IMR-90 (cell line): ENCODE data around the gene SYDE2.

Experiments
- BHLHE40 ChIP-seq: fragments of 150-350 bp; IDR thresholded peaks from 2 replicates; pipeline ENCODE4 v1.6.1; 2016; ENCODE audit warnings: mild to moderate bottlenecking, low read depth, low read length
- CEBPB ChIP-seq: IDR thresholded peaks from 2 replicates; pipeline ENCODE4 v1.6.1; 2012; ENCODE audit warnings: low read depth, low read length, improper control_type of control experiment
- CTCF ChIP-seq: conservative IDR thresholded peaks from 2 replicates; pipeline ENCODE4 v1.5.1; 2012; ENCODE audit warnings: mild to moderate bottlenecking, low read depth, low read length, improper control_type of control experiment
- ELK1 ChIP-seq: fragments of 150-350 bp; IDR thresholded peaks from 2 replicates; pipeline ENCODE4 v1.6.1; 2016; ENCODE audit warnings: low read depth, mild to moderate bottlenecking, low read length, moderate library complexity, borderline replicate concordance
- POLR2A ChIP-seq: IDR thresholded peaks from 2 replicates; pipeline ENCODE4 v1.6.1; 2012; ENCODE audit warnings: mild to moderate bottlenecking, low read depth, low read length
- RAD21 ChIP-seq: IDR thresholded peaks from 2 replicates; pipeline ENCODE4 v1.6.1; 2012; ENCODE audit warnings: low read length, improper control_type of control experiment
- RCOR1 ChIP-seq: IDR thresholded peaks from 2 replicates; pipeline ENCODE4 v1.6.1; 2012; ENCODE audit warnings: mild to moderate bottlenecking, low read length, improper control_type of control experiment; ENCODE audit not compliant: insufficient replicate concordance
- RFX5 ChIP-seq: IDR thresholded peaks from 2 replicates; pipeline ENCODE4 v1.8.0; 2012; ENCODE audit warnings: low read depth, mild to moderate bottlenecking, low read length, moderate library complexity

GRCh38 chr1:85115933-85116332, 84.9 kb downstream of the SYDE2 start:
- TF ChIP-seq ELK1 (no peak), CTCF (no peak), POLR2A (no peak), RCOR1 (no peak), CEBPB (no peak), RAD21 (no peak), RFX5 (no peak), BHLHE40 (no peak)
